ENCODE results near the gene ADAMTS1.

Gene ADAMTS1

GRCh38 chr21:26794597-26795411 is 50.4 kb downstream of the ADAMTS1 start:
- no peak overlapping the region for H3K9ac ChIP-seq (ENCODE audit: low read depth in 1 of 2, low read length in 2 of 2)
- H3K36me3 ChIP-seq (ENCODE audit: control insufficient read depth in 1 of 2, insufficient read depth in 2 of 2, low read length in 2 of 2): no peaks in the 10 kb centered on the region
- no peak overlapping the region for H3K4me3 ChIP-seq (ENCODE audit: low read depth in 1 of 2, low read length in 2 of 2)
- H3K27ac ChIP-seq (ENCODE audit: low read depth, low read length): peak overlapping the region; percentile 17
- no peaks in the 10 kb centered on the region for H3K27me3 ChIP-seq (ENCODE audit: control insufficient read depth in 1 of 2, insufficient read depth in 2 of 2, low read length in 2 of 2)
- H3K9me3 ChIP-seq (ENCODE audit: control insufficient read depth in 1 of 2, low read length in 2 of 2): no peaks in the 10 kb centered on the region
- H3K4me1 ChIP-seq (ENCODE audit: control insufficient read depth in 1 of 2, insufficient read depth in 2 of 2, low read length in 2 of 2): no peaks in the 10 kb centered on the region

- Histone ChIP-seq H3K4me3 (ENCODE audit: low read depth in 1 of 2, low read length in 2 of 2) (no peak overlapping the region), H3K36me3 (ENCODE audit: control insufficient read depth in 1 of 2, insufficient read depth in 2 of 2, low read length in 2 of 2) (no peaks in the 10 kb centered on the region), H3K27ac (ENCODE audit: low read depth, low read length) (no peak overlapping the region), H3K4me1 (ENCODE audit: control insufficient read depth in 1 of 2, insufficient read depth in 2 of 2, low read length in 2 of 2) (no peaks in the 10 kb centered on the region), H3K9ac (ENCODE audit: low read depth in 1 of 2, low read length in 2 of 2) (no peak overlapping the region), H3K9me3 (ENCODE audit: control insufficient read depth in 1 of 2, low read length in 2 of 2) (no peaks in the 10 kb centered on the region), H3K27me3 (ENCODE audit: control insufficient read depth in 1 of 2, insufficient read depth in 2 of 2, low read length in 2 of 2) (no peaks in the 10 kb centered on the region)
These were observed 54.9 kb downstream of the ADAMTS1 start for GRCh38 chr21:26790296-26790695.

- H3K9me3 ChIP-seq (ENCODE audit: control insufficient read depth in 1 of 2, low read length in 2 of 2): no peaks in the 10 kb centered on the region
- no peak overlapping the region for H3K4me3 ChIP-seq (ENCODE audit: low read depth in 1 of 2, low read length in 2 of 2)
- no peaks in the 10 kb centered on the region for H3K36me3 ChIP-seq (ENCODE audit: control insufficient read depth in 1 of 2, insufficient read depth in 2 of 2, low read length in 2 of 2)
- no peaks in the 10 kb centered on the region for H3K27me3 ChIP-seq (ENCODE audit: control insufficient read depth in 1 of 2, insufficient read depth in 2 of 2, low read length in 2 of 2)
- H3K9ac ChIP-seq (ENCODE audit: low read depth in 1 of 2, low read length in 2 of 2): no peak overlapping the region
- no peaks in the 10 kb centered on the region for H3K4me1 ChIP-seq (ENCODE audit: control insufficient read depth in 1 of 2, insufficient read depth in 2 of 2, low read length in 2 of 2)
- H3K27ac ChIP-seq (ENCODE audit: low read depth, low read length): no peak overlapping the region
These were observed 56.4 kb downstream of the ADAMTS1 start for GRCh38 chr21:26788790-26789189.
